Measurements from ENCODE around the gene RPL36.

DNA sequence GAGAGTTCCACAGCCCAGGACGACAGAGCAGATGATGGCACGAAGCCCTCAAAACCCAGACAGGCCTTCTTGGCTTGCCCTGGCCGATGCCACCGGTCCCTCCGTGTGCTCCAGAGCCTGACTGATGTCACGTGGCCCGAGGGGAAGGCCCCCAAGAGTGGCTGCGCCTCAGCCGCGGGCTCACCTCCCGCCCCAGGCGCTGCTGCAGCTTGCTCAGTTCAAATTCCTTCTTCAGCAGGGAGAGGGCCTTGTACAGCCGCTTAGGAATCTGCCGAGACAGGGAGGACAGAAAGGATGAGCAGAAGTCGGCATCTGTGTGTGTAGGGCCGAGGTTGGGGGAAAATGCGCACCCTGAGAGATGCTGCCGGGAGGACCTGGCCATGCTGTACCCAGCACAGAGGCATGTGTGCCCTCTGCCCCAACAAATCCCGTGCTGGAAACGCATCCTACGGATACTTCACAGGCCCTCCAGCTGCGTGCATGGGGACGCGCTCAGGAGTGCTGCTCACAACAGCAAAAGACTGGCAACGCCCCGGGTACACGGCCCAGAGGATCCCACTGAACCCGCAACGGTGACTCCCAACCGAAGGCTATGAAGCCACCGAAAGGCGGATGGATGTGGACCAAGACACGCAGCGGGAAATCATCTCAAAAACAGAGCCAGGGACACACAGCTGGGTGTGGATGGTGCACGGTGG is 16.9 kb downstream of the RPL36 start:
- TF ChIP-seq, protein P1, sequence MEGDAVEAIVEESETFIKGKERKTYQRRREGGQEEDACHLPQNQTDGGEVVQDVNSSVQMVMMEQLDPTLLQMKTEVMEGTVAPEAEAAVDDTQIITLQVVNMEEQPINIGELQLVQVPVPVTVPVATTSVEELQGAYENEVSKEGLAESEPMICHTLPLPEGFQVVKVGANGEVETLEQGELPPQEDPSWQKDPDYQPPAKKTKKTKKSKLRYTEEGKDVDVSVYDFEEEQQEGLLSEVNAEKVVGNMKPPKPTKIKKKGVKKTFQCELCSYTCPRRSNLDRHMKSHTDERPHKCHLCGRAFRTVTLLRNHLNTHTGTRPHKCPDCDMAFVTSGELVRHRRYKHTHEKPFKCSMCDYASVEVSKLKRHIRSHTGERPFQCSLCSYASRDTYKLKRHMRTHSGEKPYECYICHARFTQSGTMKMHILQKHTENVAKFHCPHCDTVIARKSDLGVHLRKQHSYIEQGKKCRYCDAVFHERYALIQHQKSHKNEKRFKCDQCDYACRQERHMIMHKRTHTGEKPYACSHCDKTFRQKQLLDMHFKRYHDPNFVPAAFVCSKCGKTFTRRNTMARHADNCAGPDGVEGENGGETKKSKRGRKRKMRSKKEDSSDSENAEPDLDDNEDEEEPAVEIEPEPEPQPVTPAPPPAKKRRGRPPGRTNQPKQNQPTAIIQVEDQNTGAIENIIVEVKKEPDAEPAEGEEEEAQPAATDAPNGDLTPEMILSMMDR (IDR thresholded peaks at IDR 0.05): no peak
- TF ChIP-seq EP300 (IDR thresholded peaks at IDR 0.05) (no peak), POLR2A (IDR thresholded peaks at IDR 0.05; ENCODE audit: low read depth) (no peak)
